Muscle layer of colon (tissue), 2 donors: ENCODE measurements around the gene MRPL48.
"Not testable (repeated sequence)": the region's sequence is repeated elsewhere in the genome, so short reads cannot be mapped to it uniquely, and the experiment has no call there.

Source experiments
- H3K27ac ChIP-seq: one replicate; pipeline ENCODE4 v1.7.0; 2013; ENCODE audit warnings: low read depth, mild to moderate bottlenecking, low read length, moderate library complexity
- H3K27me3 ChIP-seq, 2 donors: one replicate each; pipeline ENCODE4 v1.7.0; 2013; ENCODE audit warnings: low read length in 2 of 2, mild to moderate bottlenecking in 2 of 2; ENCODE audit not compliant: insufficient read depth in 2 of 2, control insufficient read depth in 1 of 2
- H3K36me3 ChIP-seq: one replicate; pipeline ENCODE4 v1.7.0; 2013; ENCODE audit warnings: mild to moderate bottlenecking, low read length; ENCODE audit not compliant: insufficient read depth
- H3K4me1 ChIP-seq: one replicate; pipeline ENCODE4 v1.7.0; 2013; ENCODE audit warnings: mild to moderate bottlenecking, low read length; ENCODE audit not compliant: insufficient read depth
- H3K4me3 ChIP-seq, 2 donors: one replicate each; pipeline ENCODE4 v1.7.0; 2013; ENCODE audit warnings: low read length in 2 of 2, low read depth in 1 of 2, mild to moderate bottlenecking in 1 of 2, moderate library complexity in 1 of 2
- H3K9ac ChIP-seq: one replicate; pipeline ENCODE4 v1.7.0; 2013; ENCODE audit warnings: low read length
- H3K9me3 ChIP-seq: one replicate; pipeline ENCODE4 v1.7.0; 2013; ENCODE audit warnings: mild to moderate bottlenecking, low read length
- donor health status: abdominal sarcoma.
- donor health status: Adenocarcinoma of cecum.

The MRPL48 gene

GRCh38 chr11:73875840-73876239 lies 88.2 kb downstream of the MRPL48 start:
- Histone ChIP-seq H3K9me3 (no peaks in the 10 kb centered on the region), H3K9ac (peak overlapping the region; percentile 95), H3K27ac (peak overlapping the region; percentile 86), H3K27me3 (no peaks in the 10 kb centered on the region), H3K36me3 (peaks cover 24% of the 10 kb centered on the region), H3K4me3 (peak overlapping the region; percentile 58 to 99), H3K4me1 (peaks cover 18% of the 10 kb centered on the region)

GRCh38 chr11:73876424-73877310 lies 89.0 kb downstream of the MRPL48 start, which contains the start of the genes COA4 and PAAF1:
COA4 (minus strand) TSS chr11:73876846; CDS start chr11:73873378, 3,468 bp downstream.
PAAF1 (plus strand) TSS chr11:73876999; CDS start chr11:73877022, 23 bp downstream.
- H3K9me3 ChIP-seq = no peaks in the 10 kb centered on the region
- H3K27ac ChIP-seq = peak within 1 kb of the TSS; percentile 86
- H3K36me3 ChIP-seq = peaks cover 21% of the 10 kb centered on the region
- H3K4me1 ChIP-seq = peaks cover 18% of the 10 kb centered on the region
- H3K4me3 ChIP-seq = peak within 1 kb of the TSS; percentile 58 to 99
- no peaks in the 10 kb centered on the region for H3K27me3 ChIP-seq
- peak within 1 kb of the TSS; percentile 95 for H3K9ac ChIP-seq

- H3K4me3 ChIP-seq = no peak overlapping the region
- peaks cover 2% of the 10 kb centered on the region for H3K36me3 ChIP-seq
- H3K27me3 ChIP-seq = no peaks in the 10 kb centered on the region
- H3K27ac ChIP-seq = no peak overlapping the region
- peaks cover 18% of the 10 kb centered on the region for H3K4me1 ChIP-seq
- H3K9ac ChIP-seq = no peak overlapping the region
- no peaks in the 10 kb centered on the region for H3K9me3 ChIP-seq
Measured at GRCh38 chr11:73878771-73879170, 91.1 kb downstream of the MRPL48 start.

- not testable (repeated sequence) for H3K4me3 ChIP-seq, H3K27ac ChIP-seq, H3K9me3 ChIP-seq, H3K36me3 ChIP-seq, H3K9ac ChIP-seq, H3K27me3 ChIP-seq
- H3K4me1 ChIP-seq = peaks cover 14% of the 10 kb centered on the region
Measured at GRCh38 chr11:73880449-73880848, 92.8 kb downstream of the MRPL48 start.

- Histone ChIP-seq H3K27ac (no peak overlapping the region), H3K4me3 (no peak overlapping the region), H3K9ac (no peak overlapping the region), H3K27me3 (no peaks in the 10 kb centered on the region), H3K4me1 (no peaks in the 10 kb centered on the region), H3K36me3 (no peaks in the 10 kb centered on the region), H3K9me3 (no peaks in the 10 kb centered on the region)
Measured at GRCh38 chr11:73883856-73884255, 96.2 kb downstream of the MRPL48 start.

GRCh38 chr11:73888244-73888643 lies 100.6 kb downstream of the MRPL48 start:
- Histone ChIP-seq H3K4me3 (no peak overlapping the region), H3K9me3 (no peaks in the 10 kb centered on the region), H3K4me1 (no peaks in the 10 kb centered on the region), H3K36me3 (peaks cover 24% of the 10 kb centered on the region), H3K27ac (no peak overlapping the region), H3K9ac (no peak overlapping the region), H3K27me3 (no peaks in the 10 kb centered on the region)

GRCh38 chr11:73889019-73889418 lies 101.3 kb downstream of the MRPL48 start:
- no peaks in the 10 kb centered on the region for H3K27me3 ChIP-seq
- H3K27ac ChIP-seq = no peak overlapping the region
- H3K9me3 ChIP-seq = no peaks in the 10 kb centered on the region
- no peaks in the 10 kb centered on the region for H3K4me1 ChIP-seq
- H3K36me3 ChIP-seq = peaks cover 24% of the 10 kb centered on the region
- H3K4me3 ChIP-seq = no peak overlapping the region
- no peak overlapping the region for H3K9ac ChIP-seq

GRCh38 chr11:73889536-73889935 lies 101.9 kb downstream of the MRPL48 start:
- H3K27ac ChIP-seq = no peak overlapping the region
- H3K4me1 ChIP-seq = no peaks in the 10 kb centered on the region
- H3K9me3 ChIP-seq = no peaks in the 10 kb centered on the region
- H3K4me3 ChIP-seq = no peak overlapping the region
- no peaks in the 10 kb centered on the region for H3K27me3 ChIP-seq
- H3K9ac ChIP-seq = no peak overlapping the region
- H3K36me3 ChIP-seq = peaks cover 24% of the 10 kb centered on the region

GRCh38 chr11:73893041-73893440 lies 105.4 kb downstream of the MRPL48 start:
- Histone ChIP-seq H3K9ac (no peak overlapping the region), H3K9me3 (no peaks in the 10 kb centered on the region), H3K36me3 (peaks cover 24% of the 10 kb centered on the region), H3K27ac (no peak overlapping the region), H3K27me3 (no peaks in the 10 kb centered on the region), H3K4me3 (no peak overlapping the region), H3K4me1 (no peaks in the 10 kb centered on the region)

- Histone ChIP-seq H3K36me3 (peaks cover 20% of the 10 kb centered on the region), H3K9ac (no peak overlapping the region), H3K27ac (no peak overlapping the region), H3K4me3 (no peak overlapping the region), H3K9me3 (no peaks in the 10 kb centered on the region), H3K4me1 (no peaks in the 10 kb centered on the region), H3K27me3 (no peaks in the 10 kb centered on the region)
Measured at GRCh38 chr11:73894725-73895335, 107.2 kb downstream of the MRPL48 start.

- peaks cover 14% of the 10 kb centered on the region for H3K36me3 ChIP-seq
- H3K4me3 ChIP-seq = no peak overlapping the region
- H3K27me3 ChIP-seq = no peaks in the 10 kb centered on the region
- no peaks in the 10 kb centered on the region for H3K4me1 ChIP-seq
- no peaks in the 10 kb centered on the region for H3K9me3 ChIP-seq
- no peak overlapping the region for H3K27ac ChIP-seq
- H3K9ac ChIP-seq = no peak overlapping the region
Measured at GRCh38 chr11:73902303-73902702, 114.6 kb downstream of the MRPL48 start.
